ENCODE data around the gene MST1.

- TF ChIP-seq CTCF (IDR thresholded peaks at IDR 0.05; ENCODE audit: low read length), result no peak
- no peak for TF ChIP-seq EZH2 (IDR thresholded peaks at IDR 0.05; ENCODE audit: borderline replicate concordance, low read length)
These were observed 43.0 kb downstream of the MST1 start for GRCh38 chr3:49646236-49646635.
